Stimulated activated CD4-positive, alpha-beta T cell treated with anti-CD3 and anti-CD28 coated beads, Interleukin-12 subunit alpha, Interleukin-12 subunit beta, amount 100 ng/mL, for 4 hours (primary cell): ENCODE measurements around the gene DPM3.
A peak's percentile ranks its signal among the peaks of the same experiment; 100 is the strongest.

ENCODE experiments used
- DNase-seq: peaks from one replicate; pipeline ENCODE4 v3.0.0-alpha.2; 2020

Gene DPM3

DNA sequence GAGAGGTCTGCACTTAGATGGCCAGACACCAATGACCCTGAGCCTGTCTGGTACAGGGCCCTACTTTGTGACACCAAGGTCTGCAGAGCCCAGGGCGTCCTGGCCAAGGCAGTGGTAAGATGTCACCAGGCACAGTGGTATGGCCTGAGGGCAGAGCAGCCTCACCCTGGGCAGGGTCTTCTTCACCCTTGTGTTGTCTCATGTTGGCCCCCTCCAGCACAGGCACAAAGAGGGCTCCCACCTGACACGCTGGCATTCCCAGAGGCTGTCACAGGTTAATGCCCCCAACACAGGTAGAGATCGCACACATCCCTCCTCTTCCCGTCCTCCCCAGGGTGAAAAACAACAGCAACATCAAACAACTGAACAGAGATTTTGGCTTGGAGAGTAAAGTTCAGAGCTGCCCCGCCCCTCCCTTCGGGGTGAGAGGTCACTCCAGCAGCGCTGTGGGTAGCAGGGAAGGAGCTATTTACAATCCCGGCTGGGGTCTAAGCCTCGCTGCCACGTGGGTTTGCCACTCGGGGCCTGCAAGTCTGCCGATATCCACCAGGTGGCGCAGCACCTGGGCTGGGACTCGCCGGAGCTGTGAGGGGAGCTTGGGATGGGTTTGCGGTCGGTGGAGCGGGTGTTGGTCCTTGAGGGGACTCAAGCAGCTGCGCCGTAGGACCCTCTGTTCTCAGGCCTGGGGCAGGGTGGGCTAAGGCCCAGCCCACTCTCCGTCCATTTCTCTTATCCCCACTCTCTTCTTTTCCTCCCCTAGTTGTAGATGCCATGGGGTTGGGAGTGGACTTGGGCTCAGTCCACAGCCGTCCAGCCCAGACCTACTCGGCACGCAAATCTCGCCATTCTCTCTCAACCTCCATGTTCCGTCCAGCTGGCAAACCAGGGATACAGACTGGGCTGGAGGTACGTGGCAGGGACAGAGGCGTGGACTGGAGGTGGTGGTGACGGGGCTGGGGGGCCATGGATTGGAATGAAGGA lies 49.0 kb downstream of the DPM3 start:
- DNase-seq, result peak; percentile 81
